HG03097 (cell line): ENCODE measurements around the gene RTN1.

Source experiments
- ATAC-seq: cut with Tn5 transposase; IDR thresholded peaks from one replicate; pipeline ENCODE4 v1.9.1; 2021; ENCODE audit not compliant: unreplicated experiment, low FRiP score

Gene RTN1

GRCh38 chr14:59850458-59850857 lies 20.1 kb downstream of the RTN1 start:
- no peak for ATAC-seq

- ATAC-seq = no peak
These were observed 21.0 kb downstream of the RTN1 start for GRCh38 chr14:59849411-59850130.

GRCh38 chr14:59848671-59849070 lies 21.9 kb downstream of the RTN1 start:
- ATAC-seq = no peak

- ATAC-seq = no peak
These were observed 22.9 kb downstream of the RTN1 start for GRCh38 chr14:59847711-59848110.

GRCh38 chr14:59846595-59846994 lies 24.0 kb downstream of the RTN1 start:
- ATAC-seq = no peak

- no peak for ATAC-seq
These were observed 25.3 kb downstream of the RTN1 start for GRCh38 chr14:59845245-59845644.

GRCh38 chr14:59844186-59844812 lies 26.3 kb downstream of the RTN1 start:
- ATAC-seq = no peak

- ATAC-seq = no peak
These were observed 34.5 kb downstream of the RTN1 start for GRCh38 chr14:59836116-59836515.

GRCh38 chr14:59832653-59833294 lies 37.8 kb downstream of the RTN1 start:
- no peak for ATAC-seq

- ATAC-seq = no peak
These were observed 39.4 kb downstream of the RTN1 start for GRCh38 chr14:59831121-59831730.

- no peak for ATAC-seq
These were observed 40.2 kb downstream of the RTN1 start for GRCh38 chr14:59830338-59830734.

GRCh38 chr14:59829469-59830337 lies 40.9 kb downstream of the RTN1 start:
- ATAC-seq = no peak

- no peak for ATAC-seq
These were observed 42.3 kb downstream of the RTN1 start for GRCh38 chr14:59828276-59828675.

GRCh38 chr14:59827401-59827800 lies 43.2 kb downstream of the RTN1 start:
- ATAC-seq = no peak

GRCh38 chr14:59826150-59826549 lies 44.4 kb downstream of the RTN1 start:
- no peak for ATAC-seq

GRCh38 chr14:59823179-59823578 lies 47.4 kb downstream of the RTN1 start:
- ATAC-seq = no peak

GRCh38 chr14:59819446-59820088 lies 51.0 kb downstream of the RTN1 start:
- ATAC-seq = no peak

- no peak for ATAC-seq
These were observed 53.6 kb downstream of the RTN1 start for GRCh38 chr14:59816941-59817340.

GRCh38 chr14:59814988-59815387 lies 55.6 kb downstream of the RTN1 start:
- ATAC-seq = no peak

GRCh38 chr14:59811815-59812214 lies 58.8 kb downstream of the RTN1 start:
- no peak for ATAC-seq
